HG02840 (cell line): Measurements from ENCODE around the gene GUK1.
"Not testable (repeated sequence)": the region's sequence is repeated elsewhere in the genome, so short reads cannot be mapped to it uniquely, and the experiment has no call there.

Experiments
- ATAC-seq: cut with Tn5 transposase; IDR thresholded peaks from one replicate; pipeline ENCODE4 v1.9.1; 2021; ENCODE audit warnings: mild to moderate bottlenecking, moderate library complexity, moderate number of reproducible peaks; ENCODE audit not compliant: unreplicated experiment, low FRiP score

GUK1 gene

DNA sequence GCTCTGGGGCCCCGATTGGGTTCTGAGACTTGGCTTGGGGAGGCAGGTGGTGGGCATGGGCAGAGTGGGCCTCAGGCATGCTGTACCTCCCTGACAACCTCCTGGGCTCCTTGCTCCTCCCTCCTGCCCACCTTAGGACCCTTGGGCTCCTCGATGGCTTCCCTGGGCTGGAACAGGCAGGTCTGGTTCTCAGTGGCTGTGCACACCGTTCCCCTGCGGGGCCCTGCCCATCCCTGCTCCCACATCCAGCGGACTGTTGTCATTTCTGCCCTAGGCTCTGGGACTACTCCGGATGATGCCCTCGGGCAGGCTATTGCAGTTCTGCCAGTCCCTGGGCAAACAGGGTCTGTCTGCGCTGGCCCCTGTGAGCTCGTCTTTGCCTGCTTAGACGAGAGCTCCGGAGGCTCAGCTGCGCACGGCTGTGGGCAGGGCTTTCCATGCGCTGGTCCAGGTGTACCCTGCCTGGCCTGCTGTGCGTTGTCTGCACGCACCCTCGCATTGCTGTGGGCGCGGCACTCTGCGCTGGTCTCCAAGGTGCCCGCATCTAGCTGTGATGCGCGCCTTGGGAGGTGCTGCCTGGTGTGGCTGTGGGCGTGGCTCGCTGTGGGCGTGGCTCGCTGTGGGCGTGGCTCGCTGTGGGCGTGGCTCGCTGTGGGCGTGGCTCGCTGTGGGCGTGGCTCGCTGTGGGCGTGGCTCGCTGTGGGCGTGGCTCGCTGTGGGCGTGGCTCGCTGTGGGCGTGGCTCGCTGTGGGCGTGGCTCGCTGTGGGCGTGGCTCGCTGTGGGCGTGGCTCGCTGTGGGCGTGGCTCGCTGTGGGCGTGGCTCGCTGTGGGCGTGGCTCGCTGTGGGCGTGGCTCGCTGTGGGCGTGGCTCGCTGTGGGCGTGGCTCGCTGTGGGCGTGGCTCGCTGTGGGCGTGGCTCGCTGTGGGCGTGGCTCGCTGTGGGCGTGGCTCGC is 33.7 kb downstream of the GUK1 start:
- not testable (repeated sequence) for ATAC-seq

DNA sequence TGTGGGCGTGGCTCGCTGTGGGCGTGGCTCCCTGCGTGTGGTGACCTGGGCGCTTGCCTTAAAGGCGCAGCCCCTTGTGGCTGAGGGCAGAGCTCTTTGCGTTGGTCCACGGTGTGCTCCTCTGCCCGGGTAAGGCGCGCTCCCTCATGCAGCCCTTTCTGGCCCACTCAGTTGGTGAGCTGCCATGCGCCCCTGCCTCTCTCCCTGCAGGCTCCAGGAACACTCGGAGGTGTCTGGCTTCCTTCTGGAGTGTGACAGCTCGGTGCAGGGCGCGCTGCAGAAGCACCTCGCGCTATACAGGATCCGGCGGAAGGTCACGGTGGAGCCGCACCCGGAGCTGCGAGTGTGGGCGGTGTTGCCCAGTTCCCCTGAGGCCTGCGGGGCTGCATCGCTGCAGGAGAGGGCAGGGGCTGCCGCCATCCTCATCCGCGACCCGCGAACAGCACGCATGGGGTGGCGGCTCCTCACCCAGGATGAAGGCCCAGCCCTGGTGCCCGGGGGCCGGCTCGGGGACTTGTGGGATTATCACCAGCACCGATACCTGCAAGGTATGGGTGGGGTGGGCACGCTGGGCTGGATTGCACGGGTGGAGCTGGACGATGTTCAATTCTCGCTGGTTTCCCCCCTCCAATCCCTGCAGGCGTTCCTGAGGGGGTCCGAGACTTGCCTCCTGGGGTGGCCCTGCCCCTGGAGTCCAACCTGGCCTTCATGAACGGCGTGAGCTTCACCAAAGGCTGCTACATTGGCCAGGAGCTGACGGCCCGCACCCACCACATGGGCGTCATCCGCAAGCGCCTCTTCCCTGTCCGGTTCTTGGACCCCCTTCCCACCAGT is 34.6 kb downstream of the GUK1 start:
- ATAC-seq: no peak

DNA sequence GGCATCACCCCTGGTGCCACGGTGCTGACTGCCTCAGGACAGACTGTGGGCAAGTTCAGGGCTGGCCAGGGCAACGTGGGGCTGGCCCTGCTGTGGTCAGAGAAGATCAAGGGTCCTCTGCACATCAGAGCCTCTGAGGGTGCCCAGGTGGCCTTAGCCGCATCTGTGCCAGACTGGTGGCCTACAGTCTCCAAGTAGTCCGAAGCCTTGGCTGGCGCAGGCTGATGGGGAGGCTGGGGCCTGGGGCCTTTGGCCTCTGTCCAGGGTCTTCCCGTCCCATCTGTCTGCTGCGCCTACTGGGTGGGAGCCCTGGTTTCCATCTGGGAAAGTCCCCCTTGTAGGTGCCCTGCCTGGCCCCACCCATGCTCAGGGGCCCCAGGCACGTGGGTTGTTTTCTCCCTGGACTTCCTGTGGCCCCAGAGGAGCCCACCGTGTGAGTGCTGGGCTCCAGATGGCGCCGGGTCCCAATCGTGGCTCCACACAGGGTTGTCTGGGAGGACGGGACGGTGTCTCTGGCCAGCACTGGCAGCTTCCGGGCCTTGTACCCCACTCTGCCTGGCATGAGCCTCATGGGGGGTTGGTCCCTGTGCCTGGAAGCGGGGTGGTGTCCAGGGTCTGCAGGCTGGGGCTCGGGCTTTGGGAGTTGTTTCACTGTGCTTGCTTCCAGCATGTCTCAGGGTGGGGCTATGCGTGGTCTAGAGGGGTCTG is 35.4 kb downstream of the GUK1 start:
- ATAC-seq: no peak

DNA sequence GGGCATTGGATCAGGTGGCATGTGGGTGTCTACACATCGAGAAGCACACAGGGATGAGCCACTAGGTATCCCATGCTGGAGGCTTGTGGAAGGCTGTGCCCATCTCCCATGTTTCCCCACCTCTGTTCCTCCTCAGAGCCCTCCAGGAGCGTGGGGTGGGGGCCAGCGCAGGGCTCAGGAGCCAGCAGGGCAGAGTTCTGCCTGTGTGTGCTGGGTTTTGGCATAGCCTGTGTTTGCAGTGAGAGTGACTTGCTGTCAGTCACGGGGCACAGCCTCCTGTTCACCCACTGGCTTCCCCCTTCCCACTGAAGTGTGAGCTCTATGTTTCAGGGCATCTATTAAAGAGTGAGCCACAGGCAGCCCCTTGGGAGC is 35.9 kb downstream of the GUK1 start:
- ATAC-seq: no peak

DNA sequence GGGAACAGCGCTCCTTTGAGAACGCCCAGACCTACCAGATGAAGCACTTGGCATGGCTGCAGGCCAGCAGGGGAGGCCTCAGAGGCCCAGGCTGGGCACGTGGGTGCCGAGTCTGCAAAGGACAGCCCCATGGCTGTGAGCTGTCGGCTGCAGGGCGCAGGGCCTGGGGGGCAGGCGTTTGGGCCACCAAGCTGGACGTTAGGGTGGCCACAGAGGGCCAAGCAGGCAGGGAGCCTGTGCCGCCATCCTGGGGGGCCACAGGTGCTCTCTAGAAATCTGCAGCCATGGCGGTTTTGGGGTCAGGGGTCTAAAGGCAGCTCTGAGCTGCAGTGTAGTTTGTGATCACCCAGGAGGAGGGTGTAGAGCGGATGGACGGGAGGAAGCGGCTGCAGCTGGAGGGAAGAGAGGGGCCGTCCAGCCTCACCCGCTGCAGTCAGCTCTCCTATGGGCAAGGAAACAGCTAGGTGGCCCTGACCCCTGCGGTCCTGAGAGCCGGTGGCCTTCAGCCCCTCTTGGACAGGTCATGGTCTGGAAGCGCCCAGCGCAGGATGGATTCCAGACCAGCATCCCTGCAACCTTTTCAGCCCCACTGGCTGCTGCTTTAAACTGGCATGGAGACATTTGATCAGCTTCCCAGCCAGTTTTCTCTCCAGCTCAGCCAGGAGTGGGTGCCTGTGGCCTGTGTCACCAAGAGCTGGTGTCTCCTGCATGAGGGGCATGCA is 36.5 kb downstream of the GUK1 start:
- ATAC-seq: no peak

DNA sequence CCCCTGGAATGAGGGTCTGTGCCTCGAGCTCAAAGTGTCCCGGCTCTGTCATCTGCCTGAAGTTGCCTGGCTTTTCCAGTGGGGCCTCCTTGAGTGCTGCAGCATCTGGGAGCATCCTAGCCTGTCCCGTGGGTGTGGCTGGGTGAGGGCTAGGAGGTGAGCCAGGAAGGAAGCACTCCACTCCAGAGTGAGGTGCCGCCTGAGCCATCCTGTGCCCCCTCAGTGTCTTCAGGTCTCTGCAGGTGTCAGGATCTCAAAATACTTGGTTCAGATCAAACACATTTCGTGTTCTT is 37.0 kb downstream of the GUK1 start:
- no peak for ATAC-seq

DNA sequence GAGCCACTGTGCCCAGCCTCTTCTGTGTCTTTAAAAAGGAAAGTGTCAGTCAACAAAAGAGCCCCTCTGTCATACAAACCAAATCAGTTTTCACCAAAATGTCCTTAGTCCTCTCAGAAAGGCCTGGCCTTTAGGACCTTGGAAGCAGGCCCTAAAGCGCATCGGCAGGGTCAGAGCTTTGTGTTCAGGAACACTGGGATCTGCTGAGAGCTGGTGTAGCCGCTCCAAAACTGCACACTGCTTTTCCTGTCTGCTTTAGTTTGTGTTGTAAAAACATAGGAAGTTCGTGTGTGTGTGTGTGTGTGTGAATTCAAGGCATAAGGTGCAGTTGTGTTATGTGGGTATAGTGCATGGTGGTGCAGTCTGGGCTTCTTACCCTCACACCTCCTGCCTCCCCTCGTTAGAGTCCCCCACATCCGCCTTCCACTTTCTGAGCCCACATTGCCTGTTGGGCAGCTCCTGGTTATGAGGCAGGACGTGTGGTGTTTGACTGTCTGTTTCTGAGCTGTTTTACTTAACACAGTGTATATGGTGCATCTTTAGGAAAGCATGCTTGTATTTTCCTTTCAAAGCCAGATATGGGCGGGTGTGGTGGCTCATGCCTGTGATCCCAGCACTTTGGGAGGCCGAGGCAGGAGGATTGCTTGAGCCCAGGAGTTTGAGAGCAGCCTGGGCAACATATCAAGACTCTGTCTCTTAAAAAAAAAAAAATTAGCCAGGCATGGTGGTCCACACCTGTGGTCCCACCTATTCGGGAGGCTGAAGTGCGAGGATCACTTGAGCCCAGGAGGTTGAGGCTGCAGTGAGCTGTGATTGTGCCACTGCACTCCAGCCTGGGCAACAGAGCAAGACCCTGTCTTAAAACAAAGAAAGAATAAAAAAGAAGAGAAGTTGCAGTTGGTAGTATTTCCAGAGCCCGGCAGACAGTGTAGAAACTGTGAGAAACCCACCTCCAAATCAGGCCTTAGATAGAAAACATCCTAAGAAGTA is 37.9 kb downstream of the GUK1 start:
- ATAC-seq: no peak

DNA sequence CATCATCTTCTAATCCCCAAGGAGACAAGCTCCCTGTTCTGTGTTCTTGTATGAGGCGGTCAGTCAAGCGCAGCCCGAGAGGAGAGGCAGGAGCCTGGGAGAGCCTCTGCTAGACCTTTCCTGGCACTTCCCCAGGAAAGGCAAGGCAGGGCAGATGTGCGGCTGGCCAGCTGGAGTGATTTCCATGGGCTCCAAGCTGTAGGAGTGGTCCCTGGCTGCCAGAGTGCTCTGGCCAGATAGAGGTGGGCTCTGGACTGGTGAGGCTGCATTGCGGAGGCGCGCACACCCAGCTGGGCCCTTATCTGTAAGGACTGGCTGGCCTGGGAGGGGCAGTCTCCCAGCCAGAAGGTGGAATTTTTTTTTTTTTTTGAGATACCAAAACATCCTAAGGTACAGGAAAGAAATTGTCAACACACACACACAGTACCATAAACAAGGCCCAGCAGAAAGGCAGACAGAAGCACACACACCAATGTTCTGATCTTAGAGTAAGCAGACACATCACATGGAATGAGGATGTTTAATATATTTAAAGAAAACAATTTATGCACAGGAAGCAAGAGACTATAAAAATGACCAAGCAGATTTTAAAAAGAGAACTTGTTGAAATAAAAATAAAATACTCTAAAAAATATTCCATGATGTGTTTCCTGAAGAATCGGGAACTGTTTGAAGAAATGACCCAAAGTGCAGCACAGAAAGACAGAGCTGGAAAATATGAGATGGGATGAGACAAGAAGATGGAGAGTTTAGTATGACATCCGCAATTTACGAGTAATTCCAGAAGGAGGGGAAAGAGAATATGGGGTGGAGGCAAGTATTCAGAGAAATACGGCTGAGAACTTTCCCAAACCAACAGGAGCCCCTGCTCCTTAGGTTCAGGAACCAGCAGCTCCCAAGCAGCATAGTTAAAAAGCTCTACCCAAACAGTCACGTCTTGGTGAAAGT is 38.9 kb downstream of the GUK1 start:
- ATAC-seq: no peak

DNA sequence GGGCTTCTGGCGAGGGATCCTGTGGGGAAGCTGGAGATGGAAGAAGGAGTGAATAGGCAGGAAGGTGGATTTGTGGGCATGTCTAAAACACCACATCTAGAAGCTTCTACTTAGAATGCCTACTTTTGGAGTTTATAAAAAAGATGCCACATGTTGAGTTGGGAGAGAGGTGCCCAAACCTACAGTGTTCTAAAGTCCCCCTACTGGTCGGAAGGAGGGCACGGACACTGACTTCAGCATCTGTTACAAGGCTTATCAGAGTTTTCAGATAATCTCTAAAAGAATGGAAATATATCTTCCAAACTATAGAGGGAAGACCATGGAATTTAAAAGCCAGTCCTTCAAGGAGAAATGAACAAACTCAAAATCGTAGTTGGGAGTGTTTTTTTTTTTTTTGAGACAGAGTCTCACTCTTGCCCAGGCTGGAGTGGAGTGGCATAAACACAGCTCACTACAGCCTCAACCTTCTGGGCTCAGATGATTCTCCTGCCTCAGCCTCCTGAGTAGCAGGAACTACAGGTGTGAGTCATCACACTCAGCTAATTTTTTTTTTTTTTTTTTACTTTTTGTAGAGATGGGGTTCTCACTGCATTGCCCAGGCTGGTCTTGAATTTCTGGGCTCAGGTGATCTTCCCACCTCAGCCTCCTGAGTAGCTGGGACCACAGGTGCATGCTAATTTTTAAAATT is 40.3 kb downstream of the GUK1 start:
- no peak for ATAC-seq

DNA sequence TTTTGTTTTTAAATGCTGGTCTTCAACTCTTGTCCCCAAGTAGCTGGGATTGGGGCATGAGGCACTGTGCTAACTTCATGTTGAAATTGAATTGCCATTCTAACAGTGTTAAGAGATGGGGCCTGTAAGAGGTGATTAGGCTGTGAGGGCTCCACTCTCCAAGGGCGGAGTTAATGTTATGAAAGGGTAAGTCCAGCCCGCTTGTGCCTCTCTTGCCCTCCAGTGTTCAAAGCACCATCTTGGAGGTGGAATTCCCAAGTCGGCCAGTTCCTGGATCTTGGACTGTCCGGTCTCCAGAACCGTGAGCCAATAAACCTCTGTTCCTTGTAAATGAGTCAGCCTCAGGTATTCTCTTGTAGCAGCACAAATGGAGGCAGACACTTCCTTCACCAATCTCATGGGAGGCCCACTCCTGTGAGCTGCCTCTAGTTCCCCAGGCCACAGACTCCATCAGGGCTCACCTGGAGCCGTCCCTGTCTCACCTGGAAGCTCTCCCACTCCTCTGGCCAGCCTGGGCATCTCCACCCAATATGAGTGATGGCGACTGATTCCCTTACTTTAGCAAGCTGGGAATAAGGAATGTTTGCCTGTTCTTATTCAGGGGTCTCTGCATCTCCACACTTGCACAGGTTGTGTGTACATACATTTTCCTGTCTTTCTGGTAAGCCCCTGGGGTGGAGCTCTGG is 41.0 kb downstream of the GUK1 start:
- no peak for ATAC-seq

DNA sequence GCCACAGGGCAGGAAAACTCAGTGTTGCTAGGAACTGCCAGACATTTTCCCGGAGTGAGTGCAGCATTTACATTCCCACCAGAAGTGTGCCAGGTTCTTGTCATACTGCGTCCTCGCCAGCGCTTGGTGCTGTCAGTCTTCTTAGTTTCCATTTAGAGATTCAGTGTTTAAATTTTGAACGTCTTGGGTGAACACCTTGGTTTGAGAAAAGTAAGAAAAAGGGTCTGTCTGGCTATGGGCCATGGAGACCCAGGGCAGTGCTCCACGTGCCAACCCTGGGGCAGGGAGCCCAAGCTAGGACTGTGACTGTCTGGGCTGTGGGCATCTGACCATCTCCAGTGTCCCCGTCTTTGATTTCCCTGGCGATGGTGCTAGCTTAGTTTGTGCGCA is 41.6 kb downstream of the GUK1 start:
- ATAC-seq: no peak

DNA sequence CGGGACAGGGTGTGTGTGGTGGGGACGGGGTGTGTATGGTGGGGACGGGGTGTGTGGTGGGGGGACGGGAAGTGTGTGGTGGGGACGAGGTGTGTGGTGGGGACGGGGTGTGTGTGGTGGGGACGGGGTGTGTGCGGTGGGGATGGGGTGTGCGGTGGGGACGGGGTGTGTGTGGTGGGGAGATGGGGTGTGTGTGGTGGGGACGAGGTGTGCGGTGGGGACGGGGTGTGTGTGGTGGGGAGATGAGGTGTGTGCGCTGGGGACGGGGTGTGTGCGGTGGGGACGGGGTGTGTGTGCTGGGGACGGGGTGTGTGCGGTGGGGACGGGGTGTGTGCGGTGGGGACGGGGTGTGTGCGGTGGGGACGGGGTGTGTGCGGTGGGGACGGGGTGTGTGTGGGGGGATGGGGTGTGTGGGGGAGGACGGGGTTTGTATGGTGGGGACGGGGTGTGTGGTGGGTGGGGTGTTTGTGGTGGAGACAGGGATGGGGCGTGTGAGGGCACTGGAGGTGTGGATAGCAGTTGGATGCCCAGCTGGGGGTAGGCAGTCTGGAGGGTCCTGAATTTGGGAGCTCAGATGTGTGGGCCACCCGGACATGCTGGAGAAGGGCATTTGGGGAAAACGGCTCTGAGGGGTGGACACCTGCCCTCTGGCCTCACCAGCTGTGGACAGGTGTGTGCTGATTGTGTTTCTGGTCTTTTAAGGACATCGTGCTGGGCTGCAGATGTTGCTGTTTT is 42.4 kb downstream of the GUK1 start:
- ATAC-seq: no peak

DNA sequence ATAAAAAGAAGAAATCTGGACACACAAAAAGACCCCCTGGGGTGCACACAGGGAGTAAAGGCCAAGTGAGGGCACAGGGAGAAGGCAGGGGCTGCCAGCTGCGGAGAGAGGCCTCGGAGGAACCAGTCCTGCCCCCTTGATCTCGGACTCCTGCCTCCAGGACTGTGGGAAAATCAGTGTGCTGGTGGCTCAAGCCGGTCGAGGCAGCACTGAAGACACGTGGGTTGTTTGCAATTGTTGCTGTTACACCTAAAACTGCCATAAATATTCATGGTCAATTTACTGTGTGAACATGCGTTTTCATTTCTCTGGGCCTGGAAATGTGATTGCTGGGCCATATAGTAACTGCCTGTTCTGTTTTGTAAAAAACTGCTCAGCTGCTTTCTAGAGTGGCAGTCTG is 44.1 kb downstream of the GUK1 start:
- no peak for ATAC-seq

DNA sequence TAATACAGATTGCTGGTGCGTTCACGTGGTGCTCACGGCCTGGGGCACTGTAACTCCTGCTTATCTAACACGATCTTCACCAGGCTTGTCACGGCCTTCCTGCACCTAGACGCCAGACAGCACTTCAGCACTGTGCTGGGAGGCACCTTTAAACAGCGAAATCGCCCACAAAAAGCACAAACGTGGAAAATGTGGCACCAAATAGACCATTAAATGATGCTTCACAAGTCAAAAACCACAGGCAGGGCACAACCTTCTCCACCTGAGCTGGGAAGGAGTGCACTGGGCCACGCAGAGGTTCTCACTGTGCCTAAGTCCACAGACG is 45.5 kb downstream of the GUK1 start:
- no peak for ATAC-seq

DNA sequence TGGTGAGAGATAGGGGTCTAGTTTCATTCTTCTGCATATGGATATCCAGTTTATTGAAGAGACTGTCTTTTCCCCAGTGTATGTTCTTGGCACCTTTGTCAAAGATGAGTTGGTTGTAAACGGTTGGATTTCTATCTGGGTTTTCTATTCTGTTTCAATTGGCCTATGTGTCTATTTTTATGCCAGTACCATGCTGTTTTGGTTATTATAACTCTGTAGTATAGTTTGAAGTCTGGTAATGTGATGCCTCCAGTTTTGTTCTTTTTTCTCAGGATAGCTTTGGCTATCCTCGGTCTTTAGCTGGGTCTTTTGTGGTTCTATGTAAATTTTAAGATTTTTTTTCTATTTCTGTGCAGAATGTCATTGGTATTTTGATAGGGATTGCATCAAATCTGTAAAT is 48.2 kb downstream of the GUK1 start:
- not testable (repeated sequence) for ATAC-seq

DNA sequence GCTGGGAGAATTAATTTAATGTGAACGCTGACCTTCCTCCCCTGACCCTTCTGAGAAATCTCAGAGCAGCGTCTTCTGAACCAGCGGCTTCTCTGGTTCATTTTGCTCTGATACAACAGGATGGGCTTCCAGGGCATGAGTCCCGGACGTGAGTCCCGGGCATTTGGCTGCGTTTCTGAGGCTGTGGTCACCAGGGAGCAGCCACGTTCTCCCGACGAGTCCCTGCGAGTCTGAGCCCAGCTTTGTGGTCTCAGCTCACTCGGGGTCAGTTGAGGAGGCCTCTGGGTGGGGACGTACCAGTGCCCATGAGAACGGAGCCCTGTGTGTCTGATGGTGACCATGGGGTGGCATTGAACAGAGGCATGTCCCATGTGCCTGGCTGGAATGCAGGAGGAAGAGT is 50.1 kb downstream of the GUK1 start:
- no peak for ATAC-seq

DNA sequence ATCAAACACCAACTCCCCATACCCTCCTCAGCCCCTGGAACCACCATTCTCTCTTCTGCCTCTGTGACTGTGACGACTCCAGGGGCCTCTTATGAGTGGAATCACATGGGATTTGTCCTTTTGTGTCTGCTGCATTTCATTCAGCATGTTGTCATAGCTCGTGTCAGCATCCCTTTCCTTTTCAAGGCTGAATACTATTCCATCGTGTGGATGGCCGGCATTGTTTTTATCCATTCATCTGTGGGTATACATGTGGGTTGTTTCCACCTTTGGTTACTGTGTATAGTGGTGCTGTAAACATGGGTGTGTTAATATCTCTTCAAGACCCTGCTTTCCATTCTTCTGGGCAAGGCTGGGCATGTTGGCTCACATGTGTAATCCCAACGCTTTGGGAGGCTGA is 50.7 kb downstream of the GUK1 start:
- ATAC-seq: no peak
